ENCODE measurements around the gene TNS4. TPM values are rescaled to one million over a fixed set of nuclear protein-coding genes. Genes with fewer than 3 reads are reported as not detected.

Gene TNS4
- total RNA-seq, 1 experiment from 2014 or later: 0.59 TPM

- H3K79me2 ChIP-seq (ENCODE audit: insufficient read depth, low read length): no peaks in the 10 kb centered on the region
- H3K27me3 Mint-ChIP-seq (ENCODE audit: low read depth): peaks cover 4% of the 10 kb centered on the region; the same call in 1 of the 2 replicates
- TF ChIP-seq, protein P1, sequence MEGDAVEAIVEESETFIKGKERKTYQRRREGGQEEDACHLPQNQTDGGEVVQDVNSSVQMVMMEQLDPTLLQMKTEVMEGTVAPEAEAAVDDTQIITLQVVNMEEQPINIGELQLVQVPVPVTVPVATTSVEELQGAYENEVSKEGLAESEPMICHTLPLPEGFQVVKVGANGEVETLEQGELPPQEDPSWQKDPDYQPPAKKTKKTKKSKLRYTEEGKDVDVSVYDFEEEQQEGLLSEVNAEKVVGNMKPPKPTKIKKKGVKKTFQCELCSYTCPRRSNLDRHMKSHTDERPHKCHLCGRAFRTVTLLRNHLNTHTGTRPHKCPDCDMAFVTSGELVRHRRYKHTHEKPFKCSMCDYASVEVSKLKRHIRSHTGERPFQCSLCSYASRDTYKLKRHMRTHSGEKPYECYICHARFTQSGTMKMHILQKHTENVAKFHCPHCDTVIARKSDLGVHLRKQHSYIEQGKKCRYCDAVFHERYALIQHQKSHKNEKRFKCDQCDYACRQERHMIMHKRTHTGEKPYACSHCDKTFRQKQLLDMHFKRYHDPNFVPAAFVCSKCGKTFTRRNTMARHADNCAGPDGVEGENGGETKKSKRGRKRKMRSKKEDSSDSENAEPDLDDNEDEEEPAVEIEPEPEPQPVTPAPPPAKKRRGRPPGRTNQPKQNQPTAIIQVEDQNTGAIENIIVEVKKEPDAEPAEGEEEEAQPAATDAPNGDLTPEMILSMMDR (conservative IDR thresholded peaks at IDR 0.05): no peak
- H3K4me2 ChIP-seq (ENCODE audit: insufficient read depth, insufficient read length, low read length): no peak overlapping the region
- no peaks in the 10 kb centered on the region for H3K4me1 ChIP-seq (ENCODE audit: insufficient read depth, low read length)
- no peaks in the 10 kb centered on the region for H4K20me1 ChIP-seq (ENCODE audit: control insufficient read depth, insufficient read depth, insufficient read length)
- H3K27me3 ChIP-seq (ENCODE audit: insufficient read depth, low read length): no peaks in the 10 kb centered on the region
- 100% methylated on average over 1 of the region's 3 CpGs for WGBS (ENCODE audit: extremely low coverage, insufficient read length, low lambda C conversion rate)
- no peaks in the 10 kb centered on the region for H3K9me3 ChIP-seq (ENCODE audit: control insufficient read depth, low read depth, low read length)
- H3T11ph ChIP-seq (ENCODE audit: low read length): no peak overlapping the region
- no peak overlapping the region for H4K91ac ChIP-seq (ENCODE audit: insufficient read length, low read depth, low read length)
- H3K23ac ChIP-seq (ENCODE audit: insufficient read length, low read depth, low read length): no peak overlapping the region
- DNase-seq: no peak
- no peak overlapping the region for H3K9ac ChIP-seq (ENCODE audit: extremely low read depth, insufficient read length, low read length)
- H3K56ac ChIP-seq (ENCODE audit: insufficient read length, low read depth, low read length): no peak overlapping the region
- no peak overlapping the region for H3K4ac ChIP-seq (ENCODE audit: low read depth, low read length)
- H3K27ac Mint-ChIP-seq: no peak overlapping the region
- no peak overlapping the region for H2BK120ac ChIP-seq (ENCODE audit: low read depth, low read length, poor library complexity, severe bottlenecking)
- H3K36me3 Mint-ChIP-seq (ENCODE audit: insufficient read depth in 1 of 3, low read depth in 3 of 3): peaks cover 0 to 2% (median 0%) of the 10 kb centered on the region in 3 experiments; a peak in 1 of 7 replicates
- H3K23me2 ChIP-seq (ENCODE audit: insufficient read length, low read depth, low read length, poor library complexity, severe bottlenecking): no peaks in the 10 kb centered on the region
- H4K8ac ChIP-seq (replicated peaks; ENCODE audit: insufficient read length, low read depth, low read length): no peak overlapping the region
- no peak overlapping the region for H2BK5ac ChIP-seq (ENCODE audit: insufficient read length, low read length)
- H3K4me1 Mint-ChIP-seq: peaks cover 9 to 10% of the 10 kb centered on the region in 2 experiments
- H3K4me3 Mint-ChIP-seq: no peak overlapping the region
- no peak overlapping the region for H2BK12ac ChIP-seq (ENCODE audit: insufficient read length, low read depth, low read length)
- H3K18ac ChIP-seq (ENCODE audit: insufficient read length, low read depth, low read length): no peak overlapping the region
- H4K5ac ChIP-seq (ENCODE audit: insufficient read length, low read depth, low read length): no peak overlapping the region
- no peak overlapping the region for H3K14ac ChIP-seq (ENCODE audit: insufficient read depth, low read length)
- no peaks in the 10 kb centered on the region for H3K79me1 ChIP-seq (ENCODE audit: insufficient read depth, low read depth, low read length, poor library complexity, severe bottlenecking)
- H3K9me3 Mint-ChIP-seq: peaks cover 0 to 9% of the 10 kb centered on the region in 2 experiments; a peak in 4 of 5 replicates
- H2AFZ ChIP-seq (ENCODE audit: low read length): no peak overlapping the region
- H3K27ac ChIP-seq (ENCODE audit: insufficient read length, low read depth, low read length): no peak overlapping the region
- H2AK5ac ChIP-seq (ENCODE audit: insufficient read length, low read length): no peak overlapping the region
- H2BK15ac ChIP-seq (ENCODE audit: low read depth, low read length): no peak overlapping the region
- H2BK20ac ChIP-seq (ENCODE audit: low read depth, low read length, poor library complexity, severe bottlenecking): no peak overlapping the region
These were observed 70.2 kb downstream of the TNS4 start for GRCh38 chr17:40431231-40431602.
